Measurements from ENCODE around the gene UVSSA. TPM values are rescaled to one million over a fixed set of nuclear protein-coding genes. Genes with fewer than 3 reads are reported as not detected.
A peak's percentile ranks its signal among the peaks of the same experiment; 100 is the strongest.

UVSSA gene
- total and polyA plus RNA-seq, 9 donors: 3.8 to 24.7 (median 15.6) TPM

GRCh38 chr4:1402516-1403091 lies 55.6 kb downstream of the UVSSA start:
- WGBS, 3 donors: 1 to 2% (median 2%) methylated on average over 67 to 69 of the region's 69 CpGs
- Histone ChIP-seq H3K4me3 (no peak overlapping the region), H3K9me3 (no peaks in the 10 kb centered on the region), H3K4me1 (ENCODE audit: insufficient read depth) (no peaks in the 10 kb centered on the region), H3K36me3 (no peaks in the 10 kb centered on the region), H3K27me3 (peaks cover 11% of the 10 kb centered on the region), H3K27ac (no peak overlapping the region)
- TF ChIP-seq EP300 (IDR thresholded peaks at IDR 0.05): no peak
- no peak for TF ChIP-seq POLR2A (IDR thresholded peaks at IDR 0.05)
- TF ChIP-seq CTCF (IDR thresholded peaks at IDR 0.05): no peak
- intact Hi-C loops (cut with DNase I): no loop called here
- DNase-seq: peak in 1 of 5 donors; percentile 7

- Histone ChIP-seq H3K9me3 (no peaks in the 10 kb centered on the region), H3K4me3 (no peak overlapping the region), H3K4me1 (ENCODE audit: insufficient read depth) (no peaks in the 10 kb centered on the region), H3K27me3 (peaks cover 11% of the 10 kb centered on the region), H3K27ac (no peak overlapping the region), H3K36me3 (no peaks in the 10 kb centered on the region)
- intact Hi-C loops (cut with DNase I): no loop called here
- no peak for TF ChIP-seq POLR2A (IDR thresholded peaks at IDR 0.05)
- TF ChIP-seq EP300 (IDR thresholded peaks at IDR 0.05): no peak
- no peak for TF ChIP-seq CTCF (IDR thresholded peaks at IDR 0.05)
- DNase-seq: peak in 1 of 5 donors; percentile 5
- 1 to 10% (median 1%) methylated on average over 2 to 58 of the region's 58 CpGs for WGBS, 3 donors
These were observed 56.2 kb downstream of the UVSSA start for GRCh38 chr4:1403177-1403583.

- Histone ChIP-seq H3K4me3 (no peak overlapping the region), H3K27ac (no peak overlapping the region), H3K9me3 (no peaks in the 10 kb centered on the region), H3K4me1 (ENCODE audit: insufficient read depth) (no peaks in the 10 kb centered on the region), H3K36me3 (no peaks in the 10 kb centered on the region), H3K27me3 (peaks cover 11% of the 10 kb centered on the region)
- intact Hi-C loops (cut with DNase I): no loop called here
- WGBS, 3 donors: 2 to 3% (median 3%) methylated on average over 79 to 107 of the region's 107 CpGs
- DNase-seq: peak in 1 of 5 donors; percentile 10
- TF ChIP-seq CTCF (IDR thresholded peaks at IDR 0.05): no peak
- no peak for TF ChIP-seq EP300 (IDR thresholded peaks at IDR 0.05)
These were observed 56.9 kb downstream of the UVSSA start for GRCh38 chr4:1403591-1404572.

GRCh38 chr4:1404573-1405253 lies 57.7 kb downstream of the UVSSA start:
- 3 to 7% (median 4%) methylated on average over 49 to 54 of the region's 54 CpGs for WGBS, 3 donors
- Histone ChIP-seq H3K4me3 (no peak overlapping the region), H3K4me1 (ENCODE audit: insufficient read depth) (no peaks in the 10 kb centered on the region), H3K9me3 (no peaks in the 10 kb centered on the region), H3K27me3 (peaks cover 11% of the 10 kb centered on the region), H3K36me3 (no peaks in the 10 kb centered on the region), H3K27ac (no peak overlapping the region)
- no peak for DNase-seq
- TF ChIP-seq EP300 (IDR thresholded peaks at IDR 0.05) (no peak), CTCF (IDR thresholded peaks at IDR 0.05) (no peak), POLR2A (IDR thresholded peaks at IDR 0.05) (no peak)
- intact Hi-C loops (cut with DNase I): no loop called here

All from ovary (tissue), 9 donors.